Ascending aorta (tissue), 2 donors: Measurements from ENCODE around the gene FOXP1. TPM values are rescaled to one million over a fixed set of nuclear protein-coding genes. Genes with fewer than 3 reads are reported as not detected.

Experiments
- DNase-seq, 2 donors: peaks; one replicate each; pipeline ENCODE4 v3.0.0-alpha.2; 2019; ENCODE audit warnings: low spot score in 2 of 2
- H3K27ac ChIP-seq, 2 donors: fragments of 200-600 bp; sonication (generic); one replicate each; pipeline ENCODE4 v1.5.1; 2016 to 2017; ENCODE audit warnings: mild to moderate bottlenecking in 1 of 2
- H3K27me3 ChIP-seq: fragments of 200-600 bp; sonication (generic); one replicate; pipeline ENCODE4 v1.5.1; 2017
- H3K36me3 ChIP-seq, 2 donors: fragments of 200-600 bp; sonication (generic); one replicate each; pipeline ENCODE4 v1.5.1; 2016
- H3K4me1 ChIP-seq, 2 donors: fragments of 200-600 bp; sonication (generic); one replicate each; pipeline ENCODE4 v1.5.1; 2016 to 2017; ENCODE audit warnings: mild to moderate bottlenecking in 1 of 2
- H3K4me3 ChIP-seq, 2 donors: fragments of 200-600 bp; sonication (generic); one replicate each; pipeline ENCODE4 v1.5.1; 2016 to 2017; ENCODE audit warnings: mild to moderate bottlenecking in 1 of 2
- H3K9me3 ChIP-seq, 2 donors: fragments of 200-600 bp; sonication (generic); one replicate each; pipeline ENCODE4 v1.5.1; 2016
- intact Hi-C: fragments of 100-400 bp; cut with DNase I; formaldehyde crosslinking; loops from one replicate; pipeline ENCODE4 v1.15.1; 2023
- total RNA-seq: library from RNA; depleted of rRNA; stranded (reverse); fragments of >200 nt; gene quantifications from one replicate; pipeline ENCODE4 v1.1.0, GENCODE V29; 2016
- TF ChIP-seq, protein P1 (sequence below), 3 experiments: fragments of 200-600 bp in 2 of 3; fragments of 450-650 bp in 1 of 3; sonication (generic) in 2 of 3; IDR thresholded peaks; one replicate each; pipeline ENCODE4 v1.5.1; 2016 to 2019; ENCODE audit warnings: antibody characterized with exemption in 3 of 3, mild to moderate bottlenecking in 1 of 3, moderate library complexity in 1 of 3

FOXP1 gene
- total RNA-seq, 1 donor from 2014 or later: 171 TPM

GRCh38 chr3:71129611-71130431 is 453.7 kb downstream of the FOXP1 start:
- no peak for DNase-seq
- Histone ChIP-seq H3K9me3 (no peaks in the 10 kb centered on the region), H3K4me3 (peak overlapping the region; percentile 49 to 73), H3K4me1 (peaks cover 2 to 32% of the 10 kb centered on the region in 2 donors), H3K27me3 (no peaks in the 10 kb centered on the region), H3K36me3 (no peaks in the 10 kb centered on the region), H3K27ac (peak overlapping the region; percentile 85 to 90)
- intact Hi-C loops: loop anchor here (2.0 to 5.0 kb wide), 7 partner anchors 35 to 453 kb away; partner anchors contain the start of gene FOXP1
- TF ChIP-seq, protein P1, sequence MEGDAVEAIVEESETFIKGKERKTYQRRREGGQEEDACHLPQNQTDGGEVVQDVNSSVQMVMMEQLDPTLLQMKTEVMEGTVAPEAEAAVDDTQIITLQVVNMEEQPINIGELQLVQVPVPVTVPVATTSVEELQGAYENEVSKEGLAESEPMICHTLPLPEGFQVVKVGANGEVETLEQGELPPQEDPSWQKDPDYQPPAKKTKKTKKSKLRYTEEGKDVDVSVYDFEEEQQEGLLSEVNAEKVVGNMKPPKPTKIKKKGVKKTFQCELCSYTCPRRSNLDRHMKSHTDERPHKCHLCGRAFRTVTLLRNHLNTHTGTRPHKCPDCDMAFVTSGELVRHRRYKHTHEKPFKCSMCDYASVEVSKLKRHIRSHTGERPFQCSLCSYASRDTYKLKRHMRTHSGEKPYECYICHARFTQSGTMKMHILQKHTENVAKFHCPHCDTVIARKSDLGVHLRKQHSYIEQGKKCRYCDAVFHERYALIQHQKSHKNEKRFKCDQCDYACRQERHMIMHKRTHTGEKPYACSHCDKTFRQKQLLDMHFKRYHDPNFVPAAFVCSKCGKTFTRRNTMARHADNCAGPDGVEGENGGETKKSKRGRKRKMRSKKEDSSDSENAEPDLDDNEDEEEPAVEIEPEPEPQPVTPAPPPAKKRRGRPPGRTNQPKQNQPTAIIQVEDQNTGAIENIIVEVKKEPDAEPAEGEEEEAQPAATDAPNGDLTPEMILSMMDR (IDR thresholded peaks at IDR 0.05): no peak

- DNase-seq: no peak
- Histone ChIP-seq H3K36me3 (no peaks in the 10 kb centered on the region), H3K27me3 (no peaks in the 10 kb centered on the region), H3K27ac (peak overlapping the region; percentile 85 to 90), H3K4me3 (peak overlapping the region; percentile 49 to 73), H3K4me1 (peaks cover 2 to 29% of the 10 kb centered on the region in 2 donors), H3K9me3 (no peaks in the 10 kb centered on the region)
- intact Hi-C loops: loop anchor here (2.0 to 5.0 kb wide), 4 partner anchors 58 to 454 kb away; partner anchors contain the start of gene FOXP1
- TF ChIP-seq, protein P1 (IDR thresholded peaks at IDR 0.05): no peak
These were observed 454.6 kb downstream of the FOXP1 start for GRCh38 chr3:71128961-71129360.

- peaks cover 7 to 31% of the 10 kb centered on the region in 2 donors for H3K4me1 ChIP-seq
- no peaks in the 10 kb centered on the region for H3K36me3 ChIP-seq
- peak overlapping the region; percentile 49 to 73 for H3K4me3 ChIP-seq
- H3K9me3 ChIP-seq: no peaks in the 10 kb centered on the region
- TF ChIP-seq, protein P1 (IDR thresholded peaks at IDR 0.05): no peak
- H3K27me3 ChIP-seq: no peaks in the 10 kb centered on the region
- H3K27ac ChIP-seq: peak overlapping the region; percentile 85 to 90
- no peak for DNase-seq
- intact Hi-C loops: loop anchor here (2.0 to 5.0 kb wide), 5 partner anchors 19 to 455 kb away; partner anchors contain the start of gene FOXP1
These were observed 455.7 kb downstream of the FOXP1 start for GRCh38 chr3:71127844-71128243.

GRCh38 chr3:71127052-71127831 is 456.3 kb downstream of the FOXP1 start:
- Histone ChIP-seq H3K4me1 (peaks cover 7 to 31% of the 10 kb centered on the region in 2 donors), H3K36me3 (no peaks in the 10 kb centered on the region), H3K27me3 (no peaks in the 10 kb centered on the region), H3K27ac (peak overlapping the region; percentile 85 to 90), H3K9me3 (no peaks in the 10 kb centered on the region), H3K4me3 (peak overlapping the region; percentile 49 to 73)
- intact Hi-C loops: loop anchor here (2.0 to 5.0 kb wide), 2 partner anchors 18 to 100 kb away; no protein-coding TSS in a partner anchor
- TF ChIP-seq, protein P1 (IDR thresholded peaks at IDR 0.05): no peak
- DNase-seq: peak in 1 of 2 donors; percentile 61

- Histone ChIP-seq H3K27ac (peak overlapping the region; percentile 85 to 90), H3K4me1 (peaks cover 10 to 39% of the 10 kb centered on the region in 2 donors), H3K9me3 (no peaks in the 10 kb centered on the region), H3K36me3 (no peaks in the 10 kb centered on the region), H3K4me3 (no peak overlapping the region), H3K27me3 (no peaks in the 10 kb centered on the region)
- DNase-seq: no peak
- intact Hi-C loops: loop anchor here (2.0 to 5.0 kb wide), 2 partner anchors 17 to 102 kb away; no protein-coding TSS in a partner anchor
- TF ChIP-seq, protein P1 (IDR thresholded peaks at IDR 0.05): no peak
These were observed 457.8 kb downstream of the FOXP1 start for GRCh38 chr3:71125738-71126137.
